ENCODE measurements around the gene FAM221B.

The FAM221B gene

GRCh38 chr9:35852267-35852815 lies 23.8 kb upstream of the FAM221B start:
- H3K4me3 ChIP-seq (ENCODE audit: low read depth in 1 of 5, low read length in 5 of 5): no peak overlapping the region
- no peaks in the 10 kb centered on the region for H3K9me3 ChIP-seq (ENCODE audit: control insufficient read depth in 5 of 5, low read length in 5 of 5)
- H3K36me3 ChIP-seq (ENCODE audit: control insufficient read depth in 5 of 5, insufficient read depth in 5 of 5, low read length in 5 of 5): peaks cover 3 to 18% (median 6%) of the 10 kb centered on the region in 5 donors
- H3K27me3 ChIP-seq (ENCODE audit: control insufficient read depth in 5 of 5, insufficient read depth in 4 of 5, low read length in 5 of 5): peaks cover 0 to 20% (median 12%) of the 10 kb centered on the region in 5 donors
- H3K4me1 ChIP-seq (ENCODE audit: control insufficient read depth in 5 of 5, insufficient read depth in 5 of 5, low read length in 5 of 5): no peaks in the 10 kb centered on the region
- no peak overlapping the region for H3K9ac ChIP-seq (ENCODE audit: low read length in 5 of 5)
- H3K27ac ChIP-seq (ENCODE audit: low read depth, low read length): no peak overlapping the region

GRCh38 chr9:35847792-35848572 lies 19.4 kb upstream of the FAM221B start:
- no peak overlapping the region for H3K9ac ChIP-seq (ENCODE audit: low read length in 5 of 5)
- no peaks in the 10 kb centered on the region for H3K9me3 ChIP-seq (ENCODE audit: control insufficient read depth in 5 of 5, low read length in 5 of 5)
- H3K27ac ChIP-seq (ENCODE audit: low read depth, low read length): no peak overlapping the region
- H3K36me3 ChIP-seq (ENCODE audit: control insufficient read depth in 5 of 5, insufficient read depth in 5 of 5, low read length in 5 of 5): peaks cover 3 to 21% (median 14%) of the 10 kb centered on the region in 5 donors
- H3K27me3 ChIP-seq (ENCODE audit: control insufficient read depth in 5 of 5, insufficient read depth in 4 of 5, low read length in 5 of 5): peaks cover 0 to 16% (median 0%) of the 10 kb centered on the region in 5 donors
- H3K4me3 ChIP-seq (ENCODE audit: low read depth in 1 of 5, low read length in 5 of 5): no peak overlapping the region
- peaks cover 2 to 27% (median 21%) of the 10 kb centered on the region in 5 donors for H3K4me1 ChIP-seq (ENCODE audit: control insufficient read depth in 5 of 5, insufficient read depth in 5 of 5, low read length in 5 of 5)

- Histone ChIP-seq H3K9me3 (ENCODE audit: control insufficient read depth in 5 of 5, low read length in 5 of 5) (no peaks in the 10 kb centered on the region), H3K4me1 (ENCODE audit: control insufficient read depth in 5 of 5, insufficient read depth in 5 of 5, low read length in 5 of 5) (peaks cover 2 to 38% (median 35%) of the 10 kb centered on the region in 5 donors), H3K9ac (ENCODE audit: low read length in 5 of 5) (no peak overlapping the region), H3K36me3 (ENCODE audit: control insufficient read depth in 5 of 5, insufficient read depth in 5 of 5, low read length in 5 of 5) (peaks cover 3 to 17% (median 14%) of the 10 kb centered on the region in 5 donors), H3K27me3 (ENCODE audit: control insufficient read depth in 5 of 5, insufficient read depth in 4 of 5, low read length in 5 of 5) (peaks cover 0 to 12% (median 0%) of the 10 kb centered on the region in 5 donors), H3K4me3 (ENCODE audit: low read depth in 1 of 5, low read length in 5 of 5) (no peak overlapping the region), H3K27ac (ENCODE audit: low read depth, low read length) (no peak overlapping the region)
These were observed 17.6 kb upstream of the FAM221B start for GRCh38 chr9:35845824-35846771.

GRCh38 chr9:35844628-35845270 lies 16.2 kb upstream of the FAM221B start:
- H3K4me3 ChIP-seq (ENCODE audit: low read depth in 1 of 5, low read length in 5 of 5): peak overlapping the region in 1 of 5 donors; percentile 27
- peaks cover 2 to 38% (median 35%) of the 10 kb centered on the region in 5 donors for H3K4me1 ChIP-seq (ENCODE audit: control insufficient read depth in 5 of 5, insufficient read depth in 5 of 5, low read length in 5 of 5)

GRCh38 chr9:35842795-35843194 lies 14.3 kb upstream of the FAM221B start:
- Histone ChIP-seq H3K36me3 (ENCODE audit: control insufficient read depth in 5 of 5, insufficient read depth in 5 of 5, low read length in 5 of 5) (peaks cover 3 to 11% (median 11%) of the 10 kb centered on the region in 5 donors), H3K4me1 (ENCODE audit: control insufficient read depth in 5 of 5, insufficient read depth in 5 of 5, low read length in 5 of 5) (peaks cover 2 to 38% (median 35%) of the 10 kb centered on the region in 5 donors), H3K9me3 (ENCODE audit: control insufficient read depth in 5 of 5, low read length in 5 of 5) (no peaks in the 10 kb centered on the region), H3K27me3 (ENCODE audit: control insufficient read depth in 5 of 5, insufficient read depth in 4 of 5, low read length in 5 of 5) (peaks cover 0 to 22% (median 7%) of the 10 kb centered on the region in 5 donors), H3K27ac (ENCODE audit: low read depth, low read length) (no peak overlapping the region), H3K9ac (ENCODE audit: low read length in 5 of 5) (no peak overlapping the region), H3K4me3 (ENCODE audit: low read depth in 1 of 5, low read length in 5 of 5) (no peak overlapping the region)

More at GRCh38 chr9:35844628-35845270, 16.2 kb upstream of the FAM221B start:
- H3K9ac ChIP-seq (ENCODE audit: low read length in 5 of 5): no peak overlapping the region
- H3K36me3 ChIP-seq (ENCODE audit: control insufficient read depth in 5 of 5, insufficient read depth in 5 of 5, low read length in 5 of 5): peaks cover 3 to 17% (median 14%) of the 10 kb centered on the region in 5 donors
- no peaks in the 10 kb centered on the region for H3K9me3 ChIP-seq (ENCODE audit: control insufficient read depth in 5 of 5, low read length in 5 of 5)
- H3K27me3 ChIP-seq (ENCODE audit: control insufficient read depth in 5 of 5, insufficient read depth in 4 of 5, low read length in 5 of 5): peaks cover 0 to 16% (median 5%) of the 10 kb centered on the region in 5 donors
- peak overlapping the region; percentile 14 for H3K27ac ChIP-seq (ENCODE audit: low read depth, low read length)

- Histone ChIP-seq H3K9ac (ENCODE audit: low read length in 5 of 5) (no peak overlapping the region), H3K27ac (ENCODE audit: low read depth, low read length) (no peak overlapping the region), H3K27me3 (ENCODE audit: control insufficient read depth in 5 of 5, insufficient read depth in 4 of 5, low read length in 5 of 5) (peaks cover 0 to 22% (median 7%) of the 10 kb centered on the region in 5 donors)
These were observed 13.7 kb upstream of the FAM221B start for GRCh38 chr9:35842020-35842745.

GRCh38 chr9:35841645-35841900 lies 13.0 kb upstream of the FAM221B start:
- Histone ChIP-seq H3K27ac (ENCODE audit: low read depth, low read length) (no peak overlapping the region), H3K4me3 (ENCODE audit: low read depth in 1 of 5, low read length in 5 of 5) (no peak overlapping the region), H3K4me1 (ENCODE audit: control insufficient read depth in 5 of 5, insufficient read depth in 5 of 5, low read length in 5 of 5) (peaks cover 2 to 37% (median 33%) of the 10 kb centered on the region in 5 donors), H3K9ac (ENCODE audit: low read length in 5 of 5) (no peak overlapping the region), H3K9me3 (ENCODE audit: control insufficient read depth in 5 of 5, low read length in 5 of 5) (no peaks in the 10 kb centered on the region), H3K27me3 (ENCODE audit: control insufficient read depth in 5 of 5, insufficient read depth in 4 of 5, low read length in 5 of 5) (peaks cover 0 to 20% (median 7%) of the 10 kb centered on the region in 5 donors), H3K36me3 (ENCODE audit: control insufficient read depth in 5 of 5, insufficient read depth in 5 of 5, low read length in 5 of 5) (peaks cover 0 to 3% (median 2%) of the 10 kb centered on the region in 5 donors)

More at GRCh38 chr9:35842020-35842745, 13.7 kb upstream of the FAM221B start:
- H3K4me1 ChIP-seq (ENCODE audit: control insufficient read depth in 5 of 5, insufficient read depth in 5 of 5, low read length in 5 of 5): peaks cover 2 to 38% (median 35%) of the 10 kb centered on the region in 5 donors
- H3K4me3 ChIP-seq (ENCODE audit: low read depth in 1 of 5, low read length in 5 of 5): no peak overlapping the region
- no peaks in the 10 kb centered on the region for H3K9me3 ChIP-seq (ENCODE audit: control insufficient read depth in 5 of 5, low read length in 5 of 5)
- H3K36me3 ChIP-seq (ENCODE audit: control insufficient read depth in 5 of 5, insufficient read depth in 5 of 5, low read length in 5 of 5): peaks cover 0 to 9% (median 8%) of the 10 kb centered on the region in 5 donors

- Histone ChIP-seq H3K27ac (ENCODE audit: low read depth, low read length) (no peak overlapping the region), H3K4me3 (ENCODE audit: low read depth in 1 of 5, low read length in 5 of 5) (no peak overlapping the region), H3K4me1 (ENCODE audit: control insufficient read depth in 5 of 5, insufficient read depth in 5 of 5, low read length in 5 of 5) (peaks cover 2 to 34% (median 31%) of the 10 kb centered on the region in 5 donors), H3K9me3 (ENCODE audit: control insufficient read depth in 5 of 5, low read length in 5 of 5) (no peaks in the 10 kb centered on the region), H3K36me3 (ENCODE audit: control insufficient read depth in 5 of 5, insufficient read depth in 5 of 5, low read length in 5 of 5) (no peaks in the 10 kb centered on the region), H3K9ac (ENCODE audit: low read length in 5 of 5) (no peak overlapping the region), H3K27me3 (ENCODE audit: control insufficient read depth in 5 of 5, insufficient read depth in 4 of 5, low read length in 5 of 5) (peaks cover 0 to 18% (median 7%) of the 10 kb centered on the region in 5 donors)
These were observed 12.5 kb upstream of the FAM221B start for GRCh38 chr9:35840881-35841644.
